ENCODE results near the gene TAT.

The TAT gene

GRCh38 chr16:71570144-71570543, 6.7 kb downstream of the TAT start:
- no peak overlapping the region for H3K4me3 ChIP-seq (replicated peaks; ENCODE audit: low read depth, low read length)
- TF ChIP-seq CTCF (IDR thresholded peaks at IDR 0.05; ENCODE audit: insufficient read depth, low read length, poor library complexity, severe bottlenecking), result no peak
- DNase-seq (ENCODE audit: extremely low read depth, insufficient read length), result no peak
- H3K36me3 ChIP-seq (ENCODE audit: control insufficient read depth, insufficient read depth, low read length), result no peaks in the 10 kb centered on the region
- no peaks in the 10 kb centered on the region for H3K27me3 ChIP-seq (replicated peaks; ENCODE audit: control insufficient read depth, insufficient read depth, low read length)

- Histone ChIP-seq H3K36me3 (ENCODE audit: control insufficient read depth, insufficient read depth, low read length) (no peaks in the 10 kb centered on the region), H3K4me3 (replicated peaks; ENCODE audit: low read depth, low read length) (no peak overlapping the region), H3K27me3 (replicated peaks; ENCODE audit: control insufficient read depth, insufficient read depth, low read length) (no peaks in the 10 kb centered on the region)
- DNase-seq (ENCODE audit: extremely low read depth, insufficient read length), result no peak
- TF ChIP-seq CTCF (IDR thresholded peaks at IDR 0.05; ENCODE audit: insufficient read depth, low read length, poor library complexity, severe bottlenecking), result no peak
Observed at GRCh38 chr16:71569621-71570020, 7.3 kb downstream of the TAT start.

- no peaks in the 10 kb centered on the region for H3K36me3 ChIP-seq (ENCODE audit: control insufficient read depth, insufficient read depth, low read length)
- DNase-seq (ENCODE audit: extremely low read depth, insufficient read length), result no peak
- H3K4me3 ChIP-seq (replicated peaks; ENCODE audit: low read depth, low read length), result no peak overlapping the region
- H3K27me3 ChIP-seq (replicated peaks; ENCODE audit: control insufficient read depth, insufficient read depth, low read length), result no peaks in the 10 kb centered on the region
- no peak for TF ChIP-seq CTCF (IDR thresholded peaks at IDR 0.05; ENCODE audit: insufficient read depth, low read length, poor library complexity, severe bottlenecking)
Observed at GRCh38 chr16:71568551-71568950, 8.3 kb downstream of the TAT start.

GRCh38 chr16:71567931-71568330, 9.0 kb downstream of the TAT start:
- Histone ChIP-seq H3K4me3 (replicated peaks; ENCODE audit: low read depth, low read length) (no peak overlapping the region), H3K27me3 (replicated peaks; ENCODE audit: control insufficient read depth, insufficient read depth, low read length) (no peaks in the 10 kb centered on the region), H3K36me3 (ENCODE audit: control insufficient read depth, insufficient read depth, low read length) (no peaks in the 10 kb centered on the region)
- no peak for TF ChIP-seq CTCF (IDR thresholded peaks at IDR 0.05; ENCODE audit: insufficient read depth, low read length, poor library complexity, severe bottlenecking)
- no peak for DNase-seq (ENCODE audit: extremely low read depth, insufficient read length)

- Histone ChIP-seq H3K4me3 (replicated peaks; ENCODE audit: low read depth, low read length) (peak overlapping the region; percentile 56), H3K27me3 (replicated peaks; ENCODE audit: control insufficient read depth, insufficient read depth, low read length) (no peaks in the 10 kb centered on the region), H3K36me3 (ENCODE audit: control insufficient read depth, insufficient read depth, low read length) (no peaks in the 10 kb centered on the region)
- TF ChIP-seq CTCF (IDR thresholded peaks at IDR 0.05; ENCODE audit: insufficient read depth, low read length, poor library complexity, severe bottlenecking), result no peak
- peak; percentile 26 for DNase-seq (ENCODE audit: extremely low read depth, insufficient read length)
Observed at GRCh38 chr16:71565812-71566700, 10.8 kb downstream of the TAT start.

Data from GM06990 (cell line).